Hematopoietic multipotent progenitor cell treated with erythropoietin and hydrocortisone succinate and interleukin-3 and kit ligand, for 6 days (in vitro differentiated cells): ENCODE measurements around the gene GRHPR.
A peak's percentile ranks its signal among the peaks of the same experiment; 100 is the strongest.

Source experiments
- DNase-seq: peaks from one replicate; pipeline ENCODE4 v3.0.0-alpha.2; 2015

GRHPR gene

DNA sequence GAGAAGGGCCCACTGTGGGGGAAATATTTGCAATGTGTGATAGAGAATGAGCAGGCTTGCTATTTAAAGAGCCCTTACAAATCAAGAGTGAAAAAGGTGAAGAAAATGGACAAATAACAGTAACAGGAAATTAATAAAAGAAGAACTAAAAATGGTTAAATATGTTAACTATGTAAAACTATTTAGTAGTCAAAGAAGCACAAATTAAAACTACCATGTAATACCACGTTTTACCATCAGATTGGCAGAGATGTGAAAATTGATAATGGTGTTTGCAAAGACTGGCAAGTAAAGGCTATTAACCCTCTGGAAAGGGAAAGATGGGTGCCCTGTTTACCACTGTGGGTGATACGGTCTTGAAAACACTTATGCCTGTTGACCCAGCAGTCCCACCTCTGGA is 23.2 kb upstream of the GRHPR start:
- DNase-seq, result no peak

DNA sequence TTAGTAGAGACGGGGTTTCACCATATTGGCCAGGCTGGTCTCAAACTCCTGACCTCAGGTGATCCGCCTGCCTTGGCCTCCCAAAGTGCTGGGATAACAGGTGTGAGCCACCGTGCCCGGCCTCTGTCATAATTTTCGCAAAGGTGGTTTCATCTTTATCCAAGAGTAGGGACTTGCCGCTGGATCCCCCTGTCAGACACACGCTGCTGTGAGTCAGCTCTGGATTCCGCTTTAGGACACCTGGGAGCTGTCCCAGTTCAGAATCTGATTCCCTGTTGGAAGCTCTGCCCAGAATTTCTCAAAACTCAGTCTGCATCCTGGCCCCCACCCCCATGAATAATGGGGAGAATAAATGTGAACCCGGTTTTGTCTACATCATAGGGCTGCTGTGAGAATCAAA is 17.9 kb upstream of the GRHPR start:
- no peak for DNase-seq

DNA sequence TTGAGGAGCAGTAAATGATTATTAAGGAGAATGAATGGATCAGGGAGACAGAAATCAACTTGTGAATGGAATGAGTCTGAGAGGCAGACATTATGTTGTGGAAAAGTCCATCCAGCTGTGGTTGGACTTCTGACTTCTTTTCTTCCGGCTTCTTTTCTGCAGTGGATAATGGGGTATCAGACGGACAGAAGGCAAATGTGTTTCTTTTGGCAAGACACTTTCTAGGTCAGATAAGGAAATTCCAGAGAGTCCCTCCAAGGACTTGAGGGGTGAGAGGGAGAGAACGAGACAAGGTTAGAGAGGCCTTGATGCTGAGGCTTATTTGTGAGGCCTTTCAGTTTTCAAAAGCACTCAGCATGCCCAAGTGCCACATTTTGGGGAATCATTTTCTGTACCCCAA is 17.1 kb upstream of the GRHPR start:
- no peak for DNase-seq

DNA sequence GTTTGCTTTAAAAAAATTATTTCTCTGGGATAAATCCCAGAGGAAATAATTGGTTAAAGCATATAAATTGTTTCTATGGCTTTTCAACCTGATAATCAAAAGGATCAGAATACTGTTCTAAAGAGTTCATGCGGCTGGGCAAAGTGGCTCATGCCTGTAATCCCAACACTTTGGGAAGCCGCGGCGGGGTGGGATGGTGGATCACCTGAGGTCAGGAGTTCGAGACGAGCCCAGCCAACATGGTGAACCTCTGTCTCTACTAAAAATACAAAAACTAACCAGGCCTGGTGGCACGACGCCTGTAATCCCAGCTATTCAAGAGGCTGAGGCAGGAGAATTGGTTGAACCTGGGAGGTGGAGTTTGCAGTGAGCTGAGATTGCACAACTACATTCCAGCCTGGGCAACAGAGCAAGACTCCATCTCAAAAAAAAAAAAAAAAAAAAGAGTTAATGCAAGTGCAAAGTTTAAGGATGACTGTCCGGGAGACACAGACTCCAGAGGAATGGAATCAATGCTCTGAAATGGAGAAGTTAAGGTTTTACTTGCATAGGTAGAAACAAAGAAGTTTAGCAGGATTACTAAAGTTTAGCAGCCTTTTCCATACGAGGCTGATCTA is 16.6 kb upstream of the GRHPR start:
- DNase-seq, result no peak

DNA sequence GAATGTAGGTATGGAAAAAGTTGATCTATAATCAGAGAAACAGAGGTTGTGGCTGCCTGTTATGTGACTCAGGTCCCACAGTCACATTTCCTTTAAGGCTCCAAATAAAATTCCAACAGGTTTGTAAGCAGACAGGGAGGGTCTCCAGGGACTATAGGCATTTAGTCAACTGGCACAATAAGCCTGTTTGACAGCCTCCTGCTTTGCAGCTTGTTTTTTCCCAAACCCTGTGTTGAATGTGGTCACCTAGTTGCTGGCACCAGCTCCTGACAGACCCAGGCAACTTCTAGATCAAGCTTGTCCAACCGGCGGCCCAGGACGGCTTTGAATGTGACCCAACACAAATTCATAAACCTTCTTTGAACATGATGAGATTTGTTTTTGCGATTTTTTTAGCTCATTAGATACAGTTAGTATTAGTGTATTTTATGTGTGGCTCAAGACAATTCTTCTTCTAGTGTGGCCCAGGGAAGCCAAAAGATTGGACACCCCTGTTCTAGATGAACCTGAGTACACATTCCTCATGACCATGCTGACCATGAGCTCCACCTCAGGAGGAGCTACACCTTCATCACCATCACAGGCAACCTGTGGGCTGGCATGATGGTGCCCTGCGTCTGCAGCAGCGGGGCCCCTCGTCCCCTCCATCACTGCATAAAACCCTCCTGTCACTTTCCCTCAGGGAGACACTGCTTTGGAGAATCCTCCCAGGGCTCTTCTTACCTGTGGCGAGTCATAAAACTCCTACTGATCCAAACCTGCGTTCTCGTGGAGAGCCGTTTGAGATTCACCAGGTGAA is 15.7 kb upstream of the GRHPR start:
- DNase-seq, result no peak

DNA sequence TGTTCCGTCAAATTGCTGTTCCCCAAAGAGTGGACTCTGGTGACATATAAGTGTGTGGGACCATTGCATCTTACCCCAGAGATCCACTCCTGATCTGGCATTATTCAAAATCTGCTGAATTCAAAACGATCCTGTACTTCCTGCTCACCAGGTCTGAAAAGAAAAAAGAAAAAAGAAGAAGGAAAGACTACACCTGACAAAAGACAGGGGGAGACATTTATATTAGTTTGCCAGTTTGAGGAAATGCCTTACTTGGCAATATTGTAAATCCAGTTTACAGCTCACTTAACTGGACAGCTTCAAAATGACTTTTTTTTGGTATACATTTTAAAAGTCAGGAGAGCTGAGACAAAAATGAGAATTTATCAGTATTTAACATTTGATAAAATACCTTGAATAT is 15.0 kb upstream of the GRHPR start:
- peak; percentile 45 for DNase-seq

DNA sequence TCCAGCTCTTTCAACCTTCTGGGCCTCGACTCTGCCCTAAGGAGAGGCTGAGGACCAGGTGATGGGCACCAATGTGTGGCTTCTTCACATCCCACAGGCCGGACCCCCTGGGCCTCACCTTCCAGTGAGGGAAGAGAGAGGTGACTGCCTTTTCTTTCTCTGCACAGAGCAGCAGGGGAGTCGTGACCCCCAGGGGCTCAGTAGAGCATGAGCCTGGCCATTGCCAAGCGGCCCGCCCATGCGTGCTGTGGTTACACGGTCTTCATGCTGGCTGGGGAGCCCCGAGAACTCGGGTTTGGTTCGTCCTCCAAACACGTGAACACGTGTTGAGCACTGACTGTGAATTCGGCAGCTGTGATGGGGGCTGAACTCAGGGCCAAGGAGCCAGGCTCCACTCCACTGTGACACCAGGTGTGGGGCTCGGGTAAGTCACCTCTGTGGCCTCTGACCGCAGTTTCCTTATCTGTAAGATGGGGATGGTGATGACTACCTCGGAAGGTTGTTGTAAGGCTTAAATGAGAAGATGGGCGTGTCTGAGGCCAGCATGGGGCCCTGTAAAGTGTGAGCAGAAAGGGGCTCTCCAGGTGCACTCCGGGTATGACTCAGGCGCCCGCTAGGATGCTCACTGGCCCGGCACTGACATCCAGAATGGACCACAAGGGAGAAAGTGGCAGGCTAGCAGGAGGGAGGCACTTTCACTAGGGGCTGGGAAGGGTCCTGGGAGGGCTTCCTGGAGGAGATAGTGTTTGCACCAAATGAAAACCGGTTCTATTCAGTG is 13.4 kb upstream of the GRHPR start:
- DNase-seq, result no peak

DNA sequence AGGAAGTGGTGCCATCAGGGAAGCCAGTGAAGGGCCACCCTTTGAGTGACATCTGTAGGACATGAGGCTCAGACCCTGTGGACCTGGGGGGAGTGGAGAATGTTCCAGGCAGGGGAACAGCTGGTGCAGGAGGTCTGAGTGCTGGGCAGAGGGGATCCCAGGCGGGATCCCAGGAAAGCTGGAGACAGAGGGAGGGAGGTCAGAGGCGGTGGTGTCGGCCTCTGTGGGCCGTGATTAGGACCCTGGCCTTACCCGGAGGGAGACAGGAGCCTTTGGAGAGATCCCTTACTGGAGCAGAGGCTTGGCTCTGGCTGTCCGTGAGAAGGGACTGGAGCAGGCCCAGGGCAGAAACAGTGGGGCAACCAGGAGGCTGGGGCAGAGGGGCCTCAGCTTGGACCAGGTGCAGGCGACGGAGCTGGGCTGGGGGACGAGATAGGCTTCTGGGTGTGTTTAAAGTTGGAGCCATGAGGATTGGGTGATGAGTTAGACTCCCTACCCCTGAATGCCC is 12.1 kb upstream of the GRHPR start:
- DNase-seq, result no peak

DNA sequence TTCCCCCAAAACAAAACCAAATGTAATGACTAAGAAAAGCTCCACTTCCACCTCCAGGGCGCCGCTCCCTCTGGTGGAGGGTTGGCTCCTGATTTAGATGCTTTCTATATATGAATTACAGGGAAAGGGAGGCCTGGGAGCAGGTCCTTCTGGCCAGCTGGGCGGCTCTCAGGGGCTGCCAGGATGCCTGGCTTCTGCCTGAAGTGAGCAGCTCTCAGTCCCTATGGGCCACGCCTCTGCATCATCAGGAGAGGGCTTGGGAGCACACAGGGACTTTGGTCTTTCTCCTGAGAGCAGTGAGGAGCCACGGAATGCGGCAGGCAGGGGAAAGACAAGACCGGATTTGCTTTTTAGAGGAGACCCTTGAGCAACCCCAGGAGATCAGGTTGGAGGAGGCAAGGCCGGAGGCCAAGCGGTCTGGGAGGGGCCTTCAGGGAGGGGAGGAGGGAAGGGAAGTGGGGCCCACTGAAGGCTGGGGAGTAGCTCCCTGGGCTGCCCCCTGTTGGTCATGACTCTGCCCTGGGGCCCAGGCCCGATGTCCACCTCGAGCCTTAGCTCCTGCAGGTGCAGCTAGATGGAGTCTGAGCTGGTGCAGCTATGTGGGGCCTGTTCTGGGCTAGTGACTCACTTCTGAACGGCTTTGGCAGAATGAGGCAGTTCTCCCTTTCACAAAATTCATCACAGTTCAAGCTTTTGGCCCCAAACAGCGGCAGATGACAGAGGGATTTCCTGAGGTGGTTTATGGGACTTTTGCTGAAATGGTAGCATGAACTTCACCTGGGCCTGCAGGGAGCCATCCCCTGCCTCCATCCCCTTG is 11.3 kb upstream of the GRHPR start:
- peak; percentile 30 for DNase-seq

DNA sequence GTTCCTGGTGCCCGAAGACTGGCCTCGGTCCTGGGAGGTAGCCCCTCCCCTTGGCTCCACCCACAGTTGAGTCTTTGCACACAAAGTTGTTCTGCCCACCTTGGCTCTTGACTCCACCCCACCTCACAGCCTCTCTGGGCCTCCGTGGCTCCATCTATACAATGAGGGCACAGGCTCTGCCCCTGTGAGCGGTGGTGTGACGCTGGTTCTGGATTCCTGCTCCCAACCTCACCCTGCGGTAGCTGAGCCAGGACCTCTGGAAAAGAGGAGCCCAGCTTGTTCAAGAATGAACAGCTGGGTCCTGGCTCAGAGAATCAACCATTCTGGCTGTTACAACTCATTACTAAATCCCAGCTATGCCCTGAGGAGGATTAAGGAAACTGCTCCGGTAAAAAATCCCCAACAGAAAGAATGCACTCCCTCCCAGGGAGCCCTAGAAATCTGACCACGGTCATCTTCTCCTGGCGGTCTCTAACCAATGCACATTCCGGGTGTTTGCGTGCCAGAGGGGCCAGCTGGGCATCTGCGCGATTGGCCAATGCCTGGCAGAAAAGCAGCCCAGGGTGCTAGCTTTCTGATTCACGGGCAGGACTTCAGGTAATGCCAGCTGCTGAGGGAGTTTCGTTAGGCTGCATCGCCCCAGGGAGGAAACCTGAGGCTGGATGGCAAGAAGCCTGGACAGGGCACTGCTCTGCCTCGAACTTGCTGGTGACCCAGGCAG is 9.9 kb upstream of the GRHPR start:
- DNase-seq, result no peak

DNA sequence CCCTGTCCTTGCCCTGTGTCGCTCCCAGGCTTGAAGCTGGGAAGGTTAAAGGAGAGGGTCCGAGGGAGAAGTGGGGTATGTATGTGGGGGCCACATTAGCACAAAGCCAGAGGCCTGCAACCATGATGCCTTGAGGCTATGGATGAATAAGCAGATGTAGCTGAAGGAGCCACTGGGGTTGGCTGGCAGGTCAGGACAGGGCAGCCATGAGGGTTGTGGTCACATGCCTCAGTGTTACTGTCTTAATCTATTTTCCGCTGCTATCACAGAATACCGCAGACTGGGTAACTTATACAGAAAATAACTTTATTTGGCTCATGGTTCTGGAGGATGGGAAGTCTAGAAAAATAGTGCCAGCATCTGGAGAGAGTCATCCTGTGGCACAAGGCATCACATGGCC is 9.2 kb upstream of the GRHPR start:
- no peak for DNase-seq

DNA sequence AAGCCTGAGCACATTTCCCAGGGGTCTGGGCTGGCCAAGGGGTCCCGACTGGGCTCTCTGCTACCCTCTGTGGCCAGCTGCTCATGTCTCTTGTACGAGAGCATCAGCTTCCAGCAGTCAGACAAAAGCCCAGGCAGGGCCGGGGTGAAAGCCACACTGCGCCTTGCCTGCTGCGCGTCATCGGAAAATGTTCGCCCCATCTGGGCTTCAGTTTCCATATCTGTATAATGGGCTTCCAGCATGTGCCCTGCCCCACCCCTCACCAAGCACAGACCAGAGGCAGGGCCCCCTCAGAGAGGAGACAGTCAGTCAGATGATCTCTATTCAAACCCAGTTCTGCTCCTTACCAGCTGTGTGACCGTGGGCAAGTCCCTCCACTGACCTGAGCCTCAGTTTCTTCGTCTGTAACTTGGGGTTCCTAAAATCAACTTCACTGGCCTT is 8.0 kb upstream of the GRHPR start:
- DNase-seq, result no peak

DNA sequence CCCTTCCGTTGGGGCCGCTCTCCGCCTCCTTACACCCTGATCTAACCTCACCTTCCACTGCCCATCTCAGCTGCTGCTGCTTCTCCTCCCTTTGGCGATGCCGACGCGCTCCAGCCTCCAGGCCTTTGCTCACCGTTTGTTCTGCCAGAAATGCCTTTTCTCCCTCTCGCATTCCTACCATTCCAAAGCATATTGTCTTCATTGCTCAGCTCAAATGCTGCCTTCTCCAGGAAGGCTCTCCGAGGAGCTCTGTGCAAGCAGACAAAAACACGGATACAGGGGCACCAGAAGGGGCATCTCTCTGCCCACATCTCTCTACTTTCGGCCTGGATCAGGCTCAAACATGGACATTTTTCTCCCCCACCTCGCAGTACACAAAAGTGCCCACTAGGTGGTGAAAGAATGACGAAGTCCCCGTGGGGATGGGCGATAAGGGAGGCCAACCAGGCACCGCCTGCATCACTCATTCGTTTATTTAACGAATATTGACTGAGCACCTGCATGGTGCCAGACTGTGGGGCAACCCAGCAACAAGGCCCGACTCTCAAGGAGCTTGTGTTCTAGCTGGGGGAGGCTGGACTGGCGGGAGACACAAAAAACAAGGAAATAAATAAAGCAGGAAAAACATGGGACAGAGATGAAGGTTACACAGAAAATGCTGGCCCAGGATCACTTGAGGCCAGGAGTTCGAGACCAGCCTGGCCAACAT is 7.3 kb upstream of the GRHPR start:
- DNase-seq, result peak; percentile 92

DNA sequence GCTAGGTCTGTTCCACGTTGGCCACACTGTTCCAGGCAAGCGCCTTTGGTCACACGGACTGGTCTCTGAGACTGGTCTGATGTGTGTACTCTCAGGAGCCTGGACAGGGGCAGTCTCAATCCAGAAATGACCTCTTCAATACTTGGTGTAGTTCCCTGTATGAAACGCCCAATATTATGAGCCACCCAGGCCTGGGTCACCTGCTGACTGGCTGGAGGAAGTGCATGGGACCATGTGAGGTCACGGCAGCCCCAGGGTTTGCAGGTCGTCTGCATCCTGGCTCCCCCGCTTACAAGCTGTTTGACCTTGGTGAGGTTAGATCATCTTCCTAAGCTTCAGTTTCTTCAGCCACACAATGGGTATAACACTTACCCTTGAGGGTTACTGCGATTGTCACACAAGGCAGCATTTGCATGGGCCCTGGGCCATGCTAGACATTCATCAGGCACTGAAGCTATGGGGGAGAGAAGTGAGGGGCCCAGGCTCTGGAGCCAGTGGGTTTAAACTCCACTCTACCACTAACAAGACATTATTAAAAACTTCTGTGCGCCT is 5.2 kb upstream of the GRHPR start:
- DNase-seq, result no peak

DNA sequence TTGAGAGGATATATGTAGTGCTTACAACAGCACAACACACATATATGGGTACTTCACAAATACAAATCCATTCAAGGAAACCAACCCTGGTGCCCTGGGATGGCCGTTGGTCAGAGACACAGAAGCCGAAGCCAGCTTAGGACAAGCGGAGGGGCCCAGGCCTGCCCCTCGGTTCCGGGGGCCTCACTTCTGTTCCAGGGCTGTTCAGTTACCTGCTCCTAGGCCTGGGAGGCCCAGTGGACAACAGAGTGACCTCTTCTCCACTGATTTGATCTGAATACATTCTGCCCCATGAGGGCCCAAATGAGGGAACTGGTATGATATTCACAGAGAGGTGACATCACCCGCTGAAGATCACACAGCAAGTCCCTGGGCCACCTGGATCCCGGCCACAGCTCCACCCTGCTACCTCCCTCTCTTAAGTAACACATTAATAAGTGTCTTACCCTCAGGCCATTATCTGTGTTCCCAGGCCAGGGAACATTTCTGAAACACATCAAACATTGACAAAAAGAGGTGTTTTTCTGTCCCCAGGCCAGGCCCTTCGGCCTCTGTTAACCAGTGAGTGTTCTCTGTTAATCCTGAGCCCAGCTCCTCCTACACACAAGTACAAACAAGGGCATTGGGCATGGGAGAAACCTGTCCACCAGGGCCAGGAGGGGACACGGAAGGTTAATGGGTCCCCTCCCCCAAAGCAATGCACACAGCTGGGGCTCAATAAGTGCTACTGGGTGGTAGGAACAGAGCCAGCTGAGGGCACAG is 4.5 kb upstream of the GRHPR start:
- DNase-seq, result no peak

DNA sequence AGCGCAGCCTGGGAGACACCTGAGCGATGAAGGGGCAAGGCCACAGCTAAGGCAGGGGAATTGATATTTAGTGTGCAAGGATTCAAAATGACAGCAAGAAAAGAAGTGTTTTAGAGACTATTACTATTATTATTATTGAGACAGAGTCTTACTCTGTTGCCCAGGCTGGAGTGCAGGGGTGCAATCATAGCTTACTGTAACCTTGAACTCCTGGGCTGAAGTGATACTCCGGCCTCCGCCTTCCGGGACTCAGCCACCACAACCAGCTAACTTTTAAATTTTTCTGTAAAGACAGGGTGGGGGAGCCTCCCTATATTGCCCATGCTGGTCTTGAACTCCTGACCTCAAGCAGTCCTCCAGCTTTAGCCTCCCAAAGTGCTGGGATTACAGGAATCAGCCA is 3.3 kb upstream of the GRHPR start:
- no peak for DNase-seq

DNA sequence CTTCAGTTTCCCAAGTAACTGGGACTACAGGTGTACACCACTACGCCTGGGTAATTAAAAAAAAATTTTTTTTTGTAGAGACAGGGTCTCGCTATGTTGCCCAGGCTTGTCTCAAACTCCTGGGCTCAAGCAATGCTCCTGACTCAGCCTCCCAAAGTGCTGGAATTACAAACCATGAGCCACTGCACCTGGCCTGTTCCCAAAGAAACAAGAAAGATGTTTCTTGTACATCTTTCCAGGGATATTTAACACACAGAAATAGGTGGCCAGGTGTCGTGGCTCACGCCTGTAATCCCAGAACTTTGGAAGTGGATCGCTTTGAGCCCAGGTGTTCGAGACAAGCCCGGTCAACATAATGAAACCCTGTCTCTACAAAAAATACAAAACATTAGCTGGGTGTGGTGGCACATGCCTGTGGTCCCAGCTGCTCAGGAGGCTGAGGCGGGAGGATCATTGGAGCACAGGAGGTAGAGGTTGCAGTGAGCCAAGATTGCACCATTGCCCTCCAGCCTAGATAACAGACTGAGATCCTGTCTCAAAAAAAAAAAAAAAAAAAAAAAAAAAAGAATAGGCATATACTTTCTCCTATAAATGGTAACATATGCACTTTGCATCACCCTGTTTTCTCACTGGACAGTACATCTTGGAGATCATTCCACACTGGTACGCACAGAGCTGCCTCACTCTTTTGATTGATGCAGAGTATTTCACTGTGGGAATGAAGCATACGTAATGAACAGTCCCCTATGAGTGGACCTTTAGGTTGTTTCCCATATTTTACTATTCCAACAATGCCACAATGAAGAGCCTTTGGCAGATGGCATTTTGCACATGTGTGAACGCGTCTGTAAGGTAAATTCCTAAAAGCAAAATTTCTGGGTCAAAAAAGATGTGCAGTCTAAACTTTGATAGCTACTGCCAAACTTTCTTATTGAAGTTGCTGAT is 2.0 kb upstream of the GRHPR start:
- DNase-seq, result no peak

DNA sequence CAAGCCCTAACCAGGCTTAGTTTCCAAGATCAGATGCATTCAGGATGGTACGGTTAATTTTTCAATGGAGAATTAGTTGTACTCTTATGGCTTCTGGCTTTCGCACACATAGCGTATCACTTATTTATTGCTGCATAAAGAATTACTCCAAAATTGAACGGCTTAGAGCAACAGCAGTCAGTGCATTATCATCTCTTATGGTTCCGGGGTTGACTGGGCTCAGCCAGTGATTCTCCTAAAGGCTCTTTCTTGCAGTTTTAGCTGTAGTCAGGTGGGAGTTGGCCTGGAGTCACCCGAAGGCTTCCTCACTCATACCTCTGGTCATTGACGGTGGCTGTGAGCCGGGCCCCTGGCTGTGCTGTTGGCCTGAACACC is 595 bp upstream of the GRHPR start:
- DNase-seq, result no peak

DNA sequence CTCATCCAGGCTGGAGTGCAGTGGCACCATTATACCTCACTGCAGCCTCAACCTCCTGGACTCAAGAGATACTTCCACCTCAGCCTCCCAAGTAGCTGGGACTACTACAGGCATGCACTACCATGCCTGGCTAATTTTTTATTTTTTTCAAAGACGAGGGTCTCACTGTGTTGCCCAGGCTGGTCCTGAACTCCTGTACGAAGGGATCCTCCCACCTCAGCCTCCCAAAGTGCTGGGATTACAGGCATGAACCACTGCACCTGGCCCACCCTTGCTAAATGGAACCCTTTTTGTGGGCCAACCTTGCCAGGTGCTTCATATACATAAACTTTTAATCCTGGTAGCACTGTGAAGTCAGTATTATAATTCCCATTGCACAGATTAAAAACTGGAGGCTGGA is 1.0 kb downstream of the GRHPR start:
- DNase-seq, result no peak
